ENCODE results near the gene COL6A3. TPM values are rescaled to one million over a fixed set of nuclear protein-coding genes. Genes with fewer than 3 reads are reported as not detected.

COL6A3 gene
- total RNA-seq, 1 experiment from 2014 or later, result 0.86 TPM

GRCh38 chr2:237314681-237315080 is 99.3 kb downstream of the COL6A3 start:
- H3K4me3 ChIP-seq (ENCODE audit: low read depth, low read length, poor library complexity, severe bottlenecking), result no peak overlapping the region
- no peak for DNase-seq (ENCODE audit: low spot score)
- POLR2A ChIA-PET (ENCODE audit: low non-redundant PET), result no interaction called here
- no peak overlapping the region for H3K27ac ChIP-seq (ENCODE audit: low read depth, low read length, poor library complexity, severe bottlenecking)
- BruUV-seq (replicated peaks), result no TSS peak
- intact Hi-C loops (cut with micrococcal nuclease; ENCODE audit: unreplicated experiment), result no loop called here
- H3K9me3 ChIP-seq (ENCODE audit: low read depth, low read length, poor library complexity, severe bottlenecking), result no peaks in the 10 kb centered on the region
- H3K4me1 ChIP-seq (ENCODE audit: insufficient read depth, low read length, poor library complexity, severe bottlenecking), result no peaks in the 10 kb centered on the region
- no peaks in the 10 kb centered on the region for H3K27me3 ChIP-seq (replicated peaks; ENCODE audit: insufficient read depth, low read depth, low read length, poor library complexity)
- H3K36me3 ChIP-seq (ENCODE audit: insufficient read depth, low read length, poor library complexity, severe bottlenecking), result no peaks in the 10 kb centered on the region
- TF ChIP-seq EZH2 (IDR thresholded peaks at IDR 0.05; ENCODE audit: borderline replicate concordance, low read depth, low read length, poor library complexity, severe bottlenecking) (no peak), CTCF (conservative IDR thresholded peaks at IDR 0.05; ENCODE audit: low read depth, low read length) (no peak)
- CTCF ChIA-PET, result no interaction called here

- H3K4me3 ChIP-seq (ENCODE audit: low read depth, low read length, poor library complexity, severe bottlenecking), result no peak overlapping the region
- H3K27me3 ChIP-seq (replicated peaks; ENCODE audit: insufficient read depth, low read depth, low read length, poor library complexity), result no peaks in the 10 kb centered on the region
- H3K36me3 ChIP-seq (ENCODE audit: insufficient read depth, low read length, poor library complexity, severe bottlenecking), result no peaks in the 10 kb centered on the region
- no TSS peak for BruUV-seq (replicated peaks)
- H3K27ac ChIP-seq (ENCODE audit: low read depth, low read length, poor library complexity, severe bottlenecking), result no peak overlapping the region
- TF ChIP-seq CTCF (conservative IDR thresholded peaks at IDR 0.05; ENCODE audit: low read depth, low read length), result no peak
- no peak for TF ChIP-seq EZH2 (IDR thresholded peaks at IDR 0.05; ENCODE audit: borderline replicate concordance, low read depth, low read length, poor library complexity, severe bottlenecking)
- DNase-seq (ENCODE audit: low spot score), result no peak
- CTCF ChIA-PET, result no interaction called here
- POLR2A ChIA-PET (ENCODE audit: low non-redundant PET), result no interaction called here
- intact Hi-C loops (cut with micrococcal nuclease; ENCODE audit: unreplicated experiment), result no loop called here
- no peaks in the 10 kb centered on the region for H3K9me3 ChIP-seq (ENCODE audit: low read depth, low read length, poor library complexity, severe bottlenecking)
- H3K4me1 ChIP-seq (ENCODE audit: insufficient read depth, low read length, poor library complexity, severe bottlenecking), result no peaks in the 10 kb centered on the region
Measured at GRCh38 chr2:237314198-237314597, 99.8 kb downstream of the COL6A3 start.

GRCh38 chr2:237312021-237312755 is 101.8 kb downstream of the COL6A3 start:
- Histone ChIP-seq H3K27ac (ENCODE audit: low read depth, low read length, poor library complexity, severe bottlenecking) (no peak overlapping the region), H3K9me3 (ENCODE audit: low read depth, low read length, poor library complexity, severe bottlenecking) (no peaks in the 10 kb centered on the region), H3K27me3 (replicated peaks; ENCODE audit: insufficient read depth, low read depth, low read length, poor library complexity) (no peaks in the 10 kb centered on the region), H3K4me3 (ENCODE audit: low read depth, low read length, poor library complexity, severe bottlenecking) (no peak overlapping the region), H3K36me3 (ENCODE audit: insufficient read depth, low read length, poor library complexity, severe bottlenecking) (no peaks in the 10 kb centered on the region), H3K4me1 (ENCODE audit: insufficient read depth, low read length, poor library complexity, severe bottlenecking) (no peaks in the 10 kb centered on the region)
- BruUV-seq (replicated peaks), result no TSS peak
- DNase-seq (ENCODE audit: low spot score), result no peak
- ChIA-PET POLR2A (ENCODE audit: low non-redundant PET) (no interaction called here), CTCF (interaction anchor here (0.6 to 0.7 kb wide), 2 partner anchors 56 to 421 kb away, joined by 3 read pairs; no protein-coding TSS in a partner anchor)
- intact Hi-C loops (cut with micrococcal nuclease; ENCODE audit: unreplicated experiment), result no loop called here
- TF ChIP-seq CTCF (conservative IDR thresholded peaks at IDR 0.05; ENCODE audit: low read depth, low read length), result no peak
- no peak for TF ChIP-seq EZH2 (IDR thresholded peaks at IDR 0.05; ENCODE audit: borderline replicate concordance, low read depth, low read length, poor library complexity, severe bottlenecking)

Measured in A673 (cell line).